Measurements from ENCODE around the gene KIAA1671.

KIAA1671 gene

DNA sequence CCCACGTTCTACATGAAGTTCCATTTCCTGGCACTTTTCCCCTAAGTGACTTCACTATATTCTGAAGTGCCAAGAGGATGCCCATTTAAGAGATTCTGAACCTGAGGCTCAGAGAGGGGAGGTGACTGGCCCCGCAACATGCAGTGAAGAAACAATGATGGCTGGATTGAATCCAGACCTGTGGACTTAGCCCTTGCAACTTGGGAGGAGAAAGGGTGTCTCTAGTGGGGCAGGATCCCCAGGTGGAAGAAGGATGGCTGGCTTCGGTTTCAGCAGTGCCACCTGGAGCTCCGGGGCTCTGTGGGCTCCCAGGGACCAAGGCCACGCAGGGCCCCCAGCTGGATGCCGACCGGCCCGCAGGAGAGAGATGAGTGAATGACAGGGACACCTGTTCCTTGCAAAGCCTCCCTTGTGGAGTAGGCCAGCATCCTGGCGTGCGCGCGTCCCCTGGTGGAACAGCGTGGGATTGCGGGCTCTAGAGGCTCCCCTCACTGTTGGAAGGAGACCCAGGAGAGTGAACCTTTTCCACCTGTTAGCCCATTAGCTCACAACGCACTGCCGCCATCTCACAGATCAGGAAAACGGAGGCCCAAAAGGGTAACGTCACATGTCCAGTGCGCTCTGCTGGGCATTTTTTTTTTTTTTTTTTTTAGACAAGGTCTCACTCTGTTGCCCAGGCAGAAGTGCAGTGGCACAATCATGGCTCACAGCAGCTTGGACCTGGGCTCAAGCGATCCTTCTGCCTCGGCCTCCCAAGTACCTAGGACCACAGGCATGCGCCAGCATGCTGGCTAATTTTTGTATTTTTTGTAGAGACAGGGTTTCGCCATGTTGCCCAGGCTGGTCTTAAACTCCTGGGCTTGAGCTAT is 104.7 kb downstream of the KIAA1671 start:
- POLR2A ChIA-PET (ENCODE audit: low non-redundant PET) = interaction anchor here (0.6 kb wide), 1 partner anchor 14 kb away, joined by 6 read pairs; no protein-coding TSS in a partner anchor

GRCh38 chr22:25059438-25059837 is 106.9 kb downstream of the KIAA1671 start:
- CTCF ChIA-PET = interaction anchor here (0.6 kb wide), 2 partner anchors 34 to 142 kb away, joined by 3 read pairs; no protein-coding TSS in a partner anchor
- TF ChIP-seq CTCF (conservative IDR thresholded peaks at IDR 0.05; ENCODE audit: low read depth) = no peak
- H3K27ac ChIP-seq = peak overlapping the region; percentile 65
- DNase-seq (ENCODE audit: low spot score) = no peak
- POLR2A ChIA-PET (ENCODE audit: low non-redundant PET) = no interaction called here

More for the DNA sequence above, 104.7 kb downstream of the KIAA1671 start:
- CTCF ChIA-PET = interaction anchor here (0.6 to 1.5 kb wide), 10 partner anchors 31 to 1025 kb away, joined by 3 to 9 read pairs (median 4); partner anchors contain the start of gene KIAA1671
- TF ChIP-seq CTCF (conservative IDR thresholded peaks at IDR 0.05; ENCODE audit: low read depth) = peak; percentile 96
- peak overlapping the region; percentile 29 for H3K27ac ChIP-seq
- peak; percentile 55 for DNase-seq (ENCODE audit: low spot score)

GRCh38 chr22:25060522-25061071 is 108.1 kb downstream of the KIAA1671 start:
- TF ChIP-seq CTCF (conservative IDR thresholded peaks at IDR 0.05; ENCODE audit: low read depth) = no peak
- peak overlapping the region; percentile 65 for H3K27ac ChIP-seq
- DNase-seq (ENCODE audit: low spot score) = peak; percentile 19
- ChIA-PET CTCF (interaction anchor here (1.3 to 2.0 kb wide), 2 partner anchors 12 to 122 kb away, joined by 4 to 5 read pairs; no protein-coding TSS in a partner anchor), POLR2A (ENCODE audit: low non-redundant PET) (no interaction called here)

- no peak for DNase-seq (ENCODE audit: low spot score)
- no peak for TF ChIP-seq CTCF (conservative IDR thresholded peaks at IDR 0.05; ENCODE audit: low read depth)
- H3K27ac ChIP-seq = peak overlapping the region; percentile 82
- ChIA-PET CTCF (interaction anchor here (1.3 to 2.0 kb wide), 2 partner anchors 13 to 122 kb away, joined by 4 to 5 read pairs; no protein-coding TSS in a partner anchor), POLR2A (ENCODE audit: low non-redundant PET) (no interaction called here)
Observed at GRCh38 chr22:25061134-25061533, 108.6 kb downstream of the KIAA1671 start.

DNA sequence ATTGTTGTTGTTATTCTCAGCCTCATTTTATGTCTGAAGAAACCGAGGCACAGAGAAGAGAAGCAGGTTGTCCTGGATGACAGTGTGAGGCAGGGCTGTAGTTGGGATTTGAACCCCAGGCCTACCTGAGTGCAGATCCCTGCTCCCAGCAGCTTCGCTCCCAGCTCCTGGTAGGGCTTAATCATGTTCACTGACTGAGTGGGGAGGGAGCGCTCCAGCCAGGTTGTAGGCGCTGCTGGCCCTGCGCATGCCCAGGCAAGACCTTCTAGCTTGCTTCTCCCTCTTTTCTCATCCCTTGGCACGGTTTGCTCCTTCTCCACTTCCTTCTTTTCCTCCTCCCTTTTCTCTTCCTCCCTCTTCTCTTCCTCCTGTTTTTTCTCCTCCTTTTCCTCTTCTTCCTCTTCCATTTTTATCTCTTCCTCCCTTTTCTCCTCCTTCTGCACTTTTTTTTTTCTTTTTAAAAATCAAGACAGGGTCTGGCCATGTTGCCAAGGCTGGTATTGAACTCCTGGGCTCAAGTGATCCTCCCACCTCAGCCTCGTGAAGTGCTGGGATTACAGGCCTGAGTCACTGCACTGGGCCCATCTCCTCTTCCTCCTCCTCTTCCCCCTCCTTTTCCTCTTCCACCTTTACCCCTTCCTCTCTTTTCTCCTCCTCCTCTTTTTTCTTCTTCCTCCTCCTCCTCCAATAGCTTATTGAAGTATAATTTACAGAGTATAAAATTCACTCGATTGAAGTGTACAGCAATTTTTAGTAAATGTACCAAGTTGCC is 109.3 kb downstream of the KIAA1671 start:
- peak; percentile 29 for DNase-seq (ENCODE audit: low spot score)
- ChIA-PET CTCF (interaction anchor here (1.3 to 2.0 kb wide), 2 partner anchors 13 to 123 kb away, joined by 4 to 5 read pairs; no protein-coding TSS in a partner anchor), POLR2A (ENCODE audit: low non-redundant PET) (interaction anchor here (0.5 kb wide), 1 partner anchor 103 kb away, joined by 7 read pairs; no protein-coding TSS in a partner anchor)
- peak overlapping the region; percentile 82 for H3K27ac ChIP-seq
- no peak for TF ChIP-seq CTCF (conservative IDR thresholded peaks at IDR 0.05; ENCODE audit: low read depth)
